GM23338 (cell line): ENCODE measurements around the gene MATN1. TPM values are rescaled to one million over a fixed set of nuclear protein-coding genes. Genes with fewer than 3 reads are reported as not detected.

Experiments
- ATAC-seq: fragments of 200-7000 bp; cut with Tn5 transposase; 3 replicates; pipeline ENCODE4 v1.9.1; 2020
- DNase-seq: peaks from one replicate; pipeline ENCODE4 v3.0.0-alpha.2; 2015; ENCODE audit warnings: low spot score
- H2AFZ ChIP-seq: fragments of 200-600 bp; sonication (generic); 2 replicates; pipeline ENCODE4 v1.8.0; 2016; ENCODE audit warnings: antibody characterized with exemption, mild to moderate bottlenecking, moderate library complexity
- H3F3A ChIP-seq: fragments of 200-600 bp; sonication (generic); replicated peaks from 2 replicates; pipeline ENCODE4 v1.8.0; 2017; ENCODE audit warnings: antibody characterized with exemption, mixed run types, low read depth
- H3K27ac ChIP-seq: fragments of 200-600 bp; sonication (generic); 2 replicates; pipeline ENCODE4 v1.6.1; 2016; ENCODE audit warnings: low read depth
- H3K27me3 ChIP-seq: fragments of 200-600 bp; sonication (generic); 2 replicates; pipeline ENCODE4 v1.8.0; 2016; ENCODE audit warnings: mild to moderate bottlenecking, mixed run types, moderate library complexity; ENCODE audit not compliant: insufficient read depth
- H3K36me3 ChIP-seq: fragments of 200-600 bp; sonication (generic); 2 replicates; pipeline ENCODE4 v1.8.0; 2016; ENCODE audit warnings: mild to moderate bottlenecking; ENCODE audit not compliant: insufficient read depth
- H3K4me1 ChIP-seq: fragments of 200-600 bp; sonication (generic); 2 replicates; pipeline ENCODE4 v1.8.0; 2016; ENCODE audit warnings: mild to moderate bottlenecking, moderate library complexity; ENCODE audit not compliant: insufficient read depth
- H3K4me2 ChIP-seq: fragments of 200-600 bp; sonication (generic); 2 replicates; pipeline ENCODE4 v1.7.1; 2017; ENCODE audit warnings: mixed run types
- H3K4me3 ChIP-seq: fragments of 200-600 bp; sonication (generic); 2 replicates; pipeline ENCODE4 v1.6.1; 2016; ENCODE audit warnings: mixed run types
- H3K79me2 ChIP-seq: fragments of 200-600 bp; sonication (generic); replicated peaks from 2 replicates; pipeline ENCODE4 v1.8.0; 2017; ENCODE audit warnings: mild to moderate bottlenecking; ENCODE audit not compliant: insufficient read depth
- H3K9me2 ChIP-seq: fragments of 200-600 bp; sonication (generic); 2 replicates; pipeline ENCODE4 v1.8.0; 2017; ENCODE audit not compliant: insufficient read depth
- H4K20me1 ChIP-seq: fragments of 200-600 bp; sonication (generic); replicated peaks from 2 replicates; pipeline ENCODE4 v1.8.0; 2017; ENCODE audit warnings: mild to moderate bottlenecking; ENCODE audit not compliant: insufficient read depth
- H3K27ac Mint-ChIP-seq: 2 replicates; pipeline ENCODE4 v1.8.0; 2020; ENCODE audit warnings: inconsistent platforms, mild to moderate bottlenecking, moderate library complexity, mixed read lengths
- H3K27me3 Mint-ChIP-seq: 3 replicates; pipeline ENCODE4 v1.8.0; 2022; ENCODE audit warnings: low read depth, mild to moderate bottlenecking, moderate library complexity, mixed read lengths, inconsistent platforms; ENCODE audit not compliant: insufficient read depth, poor library complexity
- H3K36me3 Mint-ChIP-seq: 3 replicates; pipeline ENCODE4 v1.8.0; 2021; ENCODE audit warnings: low read depth, mild to moderate bottlenecking, inconsistent platforms, moderate library complexity, mixed read lengths
- H3K4me1 Mint-ChIP-seq: 3 replicates; pipeline ENCODE4 v1.8.0; 2020; ENCODE audit warnings: mild to moderate bottlenecking, inconsistent platforms, mixed read lengths
- H3K4me3 Mint-ChIP-seq: 3 replicates; pipeline ENCODE4 v1.8.0; 2021; ENCODE audit warnings: moderate library complexity, mild to moderate bottlenecking, inconsistent platforms, mixed read lengths
- H3K9me3 Mint-ChIP-seq: 3 replicates; pipeline ENCODE4 v1.8.0; 2020; ENCODE audit warnings: moderate library complexity, mild to moderate bottlenecking, inconsistent platforms, mixed read lengths
- CREB1 ChIP-seq: fragments of 250-450 bp; sonication (Bioruptor Pico); IDR thresholded peaks from 2 replicates; pipeline ENCODE4 v1.5.0; 2020; ENCODE audit warnings: low read depth, mild to moderate bottlenecking, moderate library complexity
- ETS1 ChIP-seq: IDR thresholded peaks from 2 replicates; pipeline ENCODE4 v1.6.1; 2016; ENCODE audit warnings: antibody characterized with exemption
- EZH2 ChIP-seq: fragments of 200-600 bp; sonication (generic); IDR thresholded peaks from one replicate; pipeline ENCODE4 v1.8.0; 2017; ENCODE audit warnings: antibody characterized with exemption, mild to moderate bottlenecking, low read depth; ENCODE audit not compliant: unreplicated experiment
- EZH2phosphoT487 ChIP-seq: fragments of 200-600 bp; sonication (generic); IDR thresholded peaks from one replicate; pipeline ENCODE4 v1.8.1; 2018; ENCODE audit warnings: antibody characterized with exemption; ENCODE audit not compliant: unreplicated experiment
- JUNB ChIP-seq: IDR thresholded peaks from one replicate; pipeline ENCODE4 v1.6.1; 2016; ENCODE audit warnings: antibody characterized with exemption; ENCODE audit not compliant: unreplicated experiment
- NANOG ChIP-seq: IDR thresholded peaks from 2 replicates; pipeline ENCODE4 v1.6.1; 2016; ENCODE audit warnings: antibody characterized with exemption, borderline replicate concordance
- POLR2AphosphoS5 ChIP-seq: IDR thresholded peaks from 2 replicates; pipeline ENCODE4 v1.6.1; 2016; ENCODE audit warnings: antibody characterized with exemption, low read depth
- STAT1 ChIP-seq: IDR thresholded peaks from one replicate; pipeline ENCODE4 v1.6.1; 2016; ENCODE audit warnings: antibody characterized with exemption; ENCODE audit not compliant: unreplicated experiment
- ZNF114 ChIP-seq: fragments of 250-450 bp; sonication (Bioruptor Pico); IDR thresholded peaks from 2 replicates; pipeline ENCODE4 v1.5.0; 2020; ENCODE audit warnings: mild to moderate bottlenecking, moderate library complexity
- ZNF331 ChIP-seq: fragments of 250-450 bp; sonication (Bioruptor Pico); IDR thresholded peaks from 2 replicates; pipeline ENCODE4 v1.5.0; 2020; ENCODE audit warnings: low read depth, mild to moderate bottlenecking, moderate library complexity
- ZNF462 ChIP-seq: fragments of 250-450 bp; sonication (Bioruptor Pico); IDR thresholded peaks from 2 replicates; pipeline ENCODE4 v1.5.0; 2020; ENCODE audit warnings: mild to moderate bottlenecking, moderate library complexity
- polyA plus RNA-seq: library from polyadenylated mRNA; unstranded; fragments of >200 nt; fragmentation: Nextera tagmentation; extraction: Ambion mirVana; gene quantifications from 2 replicates; pipeline ENCODE4 v1.2.1, GENCODE V29; 2016
- total RNA-seq: library from RNA; depleted of rRNA; stranded (reverse); fragments of >200 nt; shearing (Covaris generic); gene quantifications from 2 replicates; pipeline ENCODE4 v1.2.3, GENCODE V29; 2014
- TF ChIP-seq, protein P1 (sequence below), 2 experiments: fragments of 200-600 bp in 1 of 2; sonication (generic) in 1 of 2; conservative IDR thresholded peaks; 2 replicates each; pipeline versions ENCODE4 v1.5.1 to v1.6.1; 2016 to 2017; ENCODE audit warnings: antibody characterized with exemption in 2 of 2, low read depth in 2 of 2, mild to moderate bottlenecking in 2 of 2, moderate library complexity in 1 of 2
- TF ChIP-seq, protein P2 (sequence below): IDR thresholded peaks from one replicate; pipeline ENCODE4 v1.6.1; 2018; ENCODE audit warnings: antibody characterized with exemption; ENCODE audit not compliant: unreplicated experiment

Gene MATN1
- total and polyA plus RNA-seq, 2 experiments from 2014 or later = 0.08 to 0.31 TPM

GRCh38 chr1:30764939-30765555 is 41.7 kb upstream of the MATN1 start:
- DNase-seq (no peak), ATAC-seq (no peak)
- peaks cover 4% of the 10 kb centered on the region; the same call in 1 of the 2 replicates for H3K4me1 ChIP-seq
- H3K4me2 ChIP-seq = no peak overlapping the region
- no peak overlapping the region for H3K4me3 Mint-ChIP-seq
- H4K20me1 ChIP-seq = no peaks in the 10 kb centered on the region
- peaks cover 3% of the 10 kb centered on the region for H3K4me1 Mint-ChIP-seq
- H3K27me3 ChIP-seq = no peaks in the 10 kb centered on the region
- H3K9me2 ChIP-seq = no peaks in the 10 kb centered on the region
- H3F3A ChIP-seq = no peaks in the 10 kb centered on the region
- H3K79me2 ChIP-seq = no peaks in the 10 kb centered on the region
- H3K9me3 Mint-ChIP-seq = no peaks in the 10 kb centered on the region
- H2AFZ ChIP-seq = no peak overlapping the region
- peaks cover 4% of the 10 kb centered on the region for H3K27me3 Mint-ChIP-seq
- H3K36me3 Mint-ChIP-seq = no peaks in the 10 kb centered on the region
- no peak overlapping the region for H3K27ac Mint-ChIP-seq
- no peak overlapping the region for H3K27ac ChIP-seq
- TF ChIP-seq ETS1 (no peak), ZNF462 (CRISPR knock-in tag) (no peak), POLR2AphosphoS5 (no peak), JUNB (no peak), EZH2phosphoT487 (no peak), EZH2 (no peak), CREB1 (CRISPR knock-in tag) (no peak), NANOG (no peak), ZNF114 (CRISPR knock-in tag) (no peak), ZNF331 (CRISPR knock-in tag) (no peak), STAT1 (no peak)
- TF ChIP-seq, protein P1, sequence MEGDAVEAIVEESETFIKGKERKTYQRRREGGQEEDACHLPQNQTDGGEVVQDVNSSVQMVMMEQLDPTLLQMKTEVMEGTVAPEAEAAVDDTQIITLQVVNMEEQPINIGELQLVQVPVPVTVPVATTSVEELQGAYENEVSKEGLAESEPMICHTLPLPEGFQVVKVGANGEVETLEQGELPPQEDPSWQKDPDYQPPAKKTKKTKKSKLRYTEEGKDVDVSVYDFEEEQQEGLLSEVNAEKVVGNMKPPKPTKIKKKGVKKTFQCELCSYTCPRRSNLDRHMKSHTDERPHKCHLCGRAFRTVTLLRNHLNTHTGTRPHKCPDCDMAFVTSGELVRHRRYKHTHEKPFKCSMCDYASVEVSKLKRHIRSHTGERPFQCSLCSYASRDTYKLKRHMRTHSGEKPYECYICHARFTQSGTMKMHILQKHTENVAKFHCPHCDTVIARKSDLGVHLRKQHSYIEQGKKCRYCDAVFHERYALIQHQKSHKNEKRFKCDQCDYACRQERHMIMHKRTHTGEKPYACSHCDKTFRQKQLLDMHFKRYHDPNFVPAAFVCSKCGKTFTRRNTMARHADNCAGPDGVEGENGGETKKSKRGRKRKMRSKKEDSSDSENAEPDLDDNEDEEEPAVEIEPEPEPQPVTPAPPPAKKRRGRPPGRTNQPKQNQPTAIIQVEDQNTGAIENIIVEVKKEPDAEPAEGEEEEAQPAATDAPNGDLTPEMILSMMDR (conservative IDR thresholded peaks at IDR 0.05; ENCODE audit: low read depth in 2 of 2) = no peak
- TF ChIP-seq, protein P2, sequence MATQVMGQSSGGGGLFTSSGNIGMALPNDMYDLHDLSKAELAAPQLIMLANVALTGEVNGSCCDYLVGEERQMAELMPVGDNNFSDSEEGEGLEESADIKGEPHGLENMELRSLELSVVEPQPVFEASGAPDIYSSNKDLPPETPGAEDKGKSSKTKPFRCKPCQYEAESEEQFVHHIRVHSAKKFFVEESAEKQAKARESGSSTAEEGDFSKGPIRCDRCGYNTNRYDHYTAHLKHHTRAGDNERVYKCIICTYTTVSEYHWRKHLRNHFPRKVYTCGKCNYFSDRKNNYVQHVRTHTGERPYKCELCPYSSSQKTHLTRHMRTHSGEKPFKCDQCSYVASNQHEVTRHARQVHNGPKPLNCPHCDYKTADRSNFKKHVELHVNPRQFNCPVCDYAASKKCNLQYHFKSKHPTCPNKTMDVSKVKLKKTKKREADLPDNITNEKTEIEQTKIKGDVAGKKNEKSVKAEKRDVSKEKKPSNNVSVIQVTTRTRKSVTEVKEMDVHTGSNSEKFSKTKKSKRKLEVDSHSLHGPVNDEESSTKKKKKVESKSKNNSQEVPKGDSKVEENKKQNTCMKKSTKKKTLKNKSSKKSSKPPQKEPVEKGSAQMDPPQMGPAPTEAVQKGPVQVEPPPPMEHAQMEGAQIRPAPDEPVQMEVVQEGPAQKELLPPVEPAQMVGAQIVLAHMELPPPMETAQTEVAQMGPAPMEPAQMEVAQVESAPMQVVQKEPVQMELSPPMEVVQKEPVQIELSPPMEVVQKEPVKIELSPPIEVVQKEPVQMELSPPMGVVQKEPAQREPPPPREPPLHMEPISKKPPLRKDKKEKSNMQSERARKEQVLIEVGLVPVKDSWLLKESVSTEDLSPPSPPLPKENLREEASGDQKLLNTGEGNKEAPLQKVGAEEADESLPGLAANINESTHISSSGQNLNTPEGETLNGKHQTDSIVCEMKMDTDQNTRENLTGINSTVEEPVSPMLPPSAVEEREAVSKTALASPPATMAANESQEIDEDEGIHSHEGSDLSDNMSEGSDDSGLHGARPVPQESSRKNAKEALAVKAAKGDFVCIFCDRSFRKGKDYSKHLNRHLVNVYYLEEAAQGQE = no peak
- no peak overlapping the region for H3K4me3 ChIP-seq
- no peaks in the 10 kb centered on the region for H3K36me3 ChIP-seq
